C4-2B (cell line): ENCODE measurements around the gene NT5C3B.
A peak's percentile ranks its signal among the peaks of the same experiment; 100 is the strongest.
"Not testable (repeated sequence)": the region's sequence is repeated elsewhere in the genome, so short reads cannot be mapped to it uniquely, and the experiment has no call there.

ENCODE experiments used
- H3K27ac ChIP-seq: fragments of 450-650 bp; 2 replicates; pipeline ENCODE4 v1.5.1; 2017
- CTCF ChIP-seq: fragments of 450-650 bp; conservative IDR thresholded peaks from 2 replicates; pipeline ENCODE4 v1.5.1; 2017; ENCODE audit warnings: mild to moderate bottlenecking
- ZFX ChIP-seq: fragments of 450-650 bp; IDR thresholded peaks from 2 replicates; pipeline ENCODE4 v1.6.1; 2017

The NT5C3B gene

GRCh38 chr17:41835800-41836549 lies at the start of gene NT5C3B:
Gene NT5C3B, minus strand, starts transcription at chr17:41836232. Its CDS starts 39 bp downstream, at chr17:41836193.
- TF ChIP-seq ZFX (peak; percentile 94), CTCF (no peak)
- peak within 1 kb of the TSS; percentile 91 for H3K27ac ChIP-seq

- no peak overlapping the region for H3K27ac ChIP-seq
- TF ChIP-seq ZFX = no peak
- no peak for TF ChIP-seq CTCF
Observed at GRCh38 chr17:41885733-41886132, 49.7 kb upstream of the NT5C3B start.

- no peak overlapping the region for H3K27ac ChIP-seq
- TF ChIP-seq CTCF = no peak
- TF ChIP-seq ZFX = no peak
Observed at GRCh38 chr17:41882756-41883155, 46.7 kb upstream of the NT5C3B start.

- no peak overlapping the region for H3K27ac ChIP-seq
- TF ChIP-seq CTCF = no peak
- TF ChIP-seq ZFX = no peak
Observed at GRCh38 chr17:41880130-41880529, 44.1 kb upstream of the NT5C3B start.

GRCh38 chr17:41874293-41874670 lies 38.2 kb upstream of the NT5C3B start:
- H3K27ac ChIP-seq = not testable (repeated sequence)

GRCh38 chr17:41873559-41874292 lies 37.7 kb upstream of the NT5C3B start:
- H3K27ac ChIP-seq = no peak overlapping the region
- no peak for TF ChIP-seq CTCF
- no peak for TF ChIP-seq ZFX

GRCh38 chr17:41871789-41872188 lies 35.8 kb upstream of the NT5C3B start:
- TF ChIP-seq CTCF (no peak), ZFX (no peak)
- no peak overlapping the region for H3K27ac ChIP-seq
